BJ (cell line): Measurements from ENCODE around the gene COBLL1. TPM values are rescaled to one million over a fixed set of nuclear protein-coding genes. Genes with fewer than 3 reads are reported as not detected.

Experiments used
- CTCF ChIA-PET: fragments of 350-600 bp; formaldehyde crosslinking; extraction: SDS; loops from one replicate; lab custom pipeline; 2021; ENCODE audit warnings: antibody characterized with exemption, inconsistent platforms; lab: Yijun Ruan, JAX
- POLR2A ChIA-PET: fragments of 300-600 bp; sonication (Branson Sonifier 250); formaldehyde crosslinking; extraction: SDS; loops from one replicate; lab custom pipeline; 2021; ENCODE audit warnings: antibody characterized with exemption; lab: Charles Lee
- DNase-seq: peaks from one replicate; pipeline ENCODE4 v3.0.0-alpha.2; 2011; ENCODE audit warnings: low read depth
- H3K27me3 ChIP-seq: 2 replicates; pipeline ENCODE4 v1.6.0; 2011; ENCODE audit warnings: low read length; ENCODE audit not compliant: control insufficient read depth, insufficient read depth
- H3K36me3 ChIP-seq: 2 replicates; pipeline ENCODE4 v1.5.1; 2011; ENCODE audit warnings: low read length; ENCODE audit not compliant: control insufficient read depth, insufficient read depth
- H3K4me3 ChIP-seq: 2 replicates; pipeline ENCODE4 v1.5.1; 2011; ENCODE audit warnings: low read depth, mild to moderate bottlenecking, control low read depth, low read length
- CTCF ChIP-seq: IDR thresholded peaks from 2 replicates; pipeline ENCODE4 v1.5.1; 2011; ENCODE audit warnings: low read depth, mild to moderate bottlenecking, control low read depth, inconsistent platforms, low read length, moderate library complexity; ENCODE audit not compliant: insufficient read depth
- polyA plus RNA-seq: library from polyadenylated mRNA; depleted of rRNA; stranded (reverse); fragments of >200 nt; gene quantifications from 2 replicates; pipeline ENCODE4 v1.2.3, GENCODE V29; 2011

COBLL1 gene
- polyA plus RNA-seq, 1 experiment, result 34.2 TPM

GRCh38 chr2:164705412-164706167 lies 136.0 kb downstream of the COBLL1 start:
- ChIA-PET CTCF (interaction anchor here (1.1 to 3.3 kb wide), 3 partner anchors 9 to 12 kb away, joined by 3 to 11 read pairs (median 3); no protein-coding TSS in a partner anchor), POLR2A (no interaction called here)
- DNase-seq, result no peak
- no peaks in the 10 kb centered on the region for H3K27me3 ChIP-seq
- no peak for TF ChIP-seq CTCF
- H3K36me3 ChIP-seq, result peaks cover 5% of the 10 kb centered on the region
- H3K4me3 ChIP-seq, result no peak overlapping the region

- H3K27me3 ChIP-seq, result no peaks in the 10 kb centered on the region
- ChIA-PET CTCF (interaction anchor here (1.0 to 3.3 kb wide), 4 partner anchors 9 to 12 kb away, joined by 3 to 11 read pairs (median 4); no protein-coding TSS in a partner anchor), POLR2A (no interaction called here)
- DNase-seq, result no peak
- no peak for TF ChIP-seq CTCF
- peaks cover 5% of the 10 kb centered on the region for H3K36me3 ChIP-seq
- H3K4me3 ChIP-seq, result no peak overlapping the region
These were observed 137.5 kb downstream of the COBLL1 start for GRCh38 chr2:164703915-164704706.

- POLR2A ChIA-PET, result no interaction called here
- TF ChIP-seq CTCF, result no peak
- DNase-seq, result no peak
- CTCF ChIA-PET, result no interaction called here
- Histone ChIP-seq H3K36me3 (peaks cover 5% of the 10 kb centered on the region), H3K4me3 (no peak overlapping the region), H3K27me3 (no peaks in the 10 kb centered on the region)
These were observed 140.1 kb downstream of the COBLL1 start for GRCh38 chr2:164701565-164701964.

GRCh38 chr2:164700390-164700789 lies 141.2 kb downstream of the COBLL1 start:
- TF ChIP-seq CTCF, result no peak
- no peak for DNase-seq
- POLR2A ChIA-PET, result no interaction called here
- no peaks in the 10 kb centered on the region for H3K27me3 ChIP-seq
- H3K4me3 ChIP-seq, result no peak overlapping the region
- H3K36me3 ChIP-seq, result peaks cover 7% of the 10 kb centered on the region
- CTCF ChIA-PET, result no interaction called here

GRCh38 chr2:164697688-164698461 lies 143.7 kb downstream of the COBLL1 start:
- POLR2A ChIA-PET, result no interaction called here
- Histone ChIP-seq H3K36me3 (peaks cover 9% of the 10 kb centered on the region), H3K4me3 (no peak overlapping the region), H3K27me3 (no peaks in the 10 kb centered on the region)
- CTCF ChIA-PET, result interaction anchor here (0.8 to 0.9 kb wide), 3 partner anchors 9 to 15 kb away, joined by 3 to 5 read pairs (median 3); no protein-coding TSS in a partner anchor
- TF ChIP-seq CTCF, result peak; percentile 58
- DNase-seq, result no peak
